RWPE2 (cell line): ENCODE data around the gene DPYSL4.

Source experiments
- ATAC-seq: fragments of 200-7000 bp; cut with Tn5 transposase; 3 replicates; pipeline ENCODE4 v1.9.1; 2021; ENCODE audit warnings: low read depth
- DNase-seq: peaks from one replicate; pipeline ENCODE4 v3.0.0-alpha.2; 2020; ENCODE audit warnings: low spot score
- H3K27ac ChIP-seq: fragments of 450-650 bp; 2 replicates; pipeline ENCODE4 v1.5.1; 2017; ENCODE audit warnings: mild to moderate bottlenecking; ENCODE audit not compliant: poor library complexity, severe bottlenecking
- H3K27me3 ChIP-seq: fragments of 250-450 bp; sonication (Bioruptor Pico); 2 replicates; pipeline ENCODE4 v1.5.1; 2021; ENCODE audit warnings: mild to moderate bottlenecking, moderate library complexity; ENCODE audit not compliant: insufficient read depth, poor library complexity, severe bottlenecking
- H3K36me3 ChIP-seq: fragments of 250-450 bp; sonication (Bioruptor Pico); 2 replicates; pipeline ENCODE4 v1.5.1; 2020; ENCODE audit warnings: low read depth, mild to moderate bottlenecking, moderate library complexity
- H3K4me1 ChIP-seq: fragments of 250-450 bp; sonication (Bioruptor Pico); 2 replicates; pipeline ENCODE4 v1.5.1; 2021; ENCODE audit warnings: mild to moderate bottlenecking, moderate library complexity; ENCODE audit not compliant: insufficient read depth, poor library complexity, severe bottlenecking
- H3K4me3 ChIP-seq: fragments of 250-450 bp; sonication (Bioruptor Pico); 2 replicates; pipeline ENCODE4 v1.5.1; 2021; ENCODE audit warnings: mild to moderate bottlenecking, moderate library complexity; ENCODE audit not compliant: severe bottlenecking
- H3K9me3 ChIP-seq: fragments of 250-450 bp; sonication (Bioruptor Pico); 2 replicates; pipeline ENCODE4 v1.5.1; 2021; ENCODE audit warnings: mild to moderate bottlenecking, moderate library complexity; ENCODE audit not compliant: severe bottlenecking
- CTCF ChIP-seq: fragments of 450-650 bp; IDR thresholded peaks from one replicate; pipeline ENCODE4 v1.5.1; 2017; ENCODE audit warnings: mild to moderate bottlenecking, moderate library complexity; ENCODE audit not compliant: poor library complexity, severe bottlenecking

Gene DPYSL4

GRCh38 chr10:132142396-132143161, 44.2 kb upstream of the DPYSL4 start:
- peak; percentile 66 for ATAC-seq
- no peak overlapping the region for H3K27ac ChIP-seq
- no peak overlapping the region for H3K4me3 ChIP-seq
- H3K27me3 ChIP-seq = no peaks in the 10 kb centered on the region
- no peaks in the 10 kb centered on the region for H3K4me1 ChIP-seq
- TF ChIP-seq CTCF = peak; percentile 83
- DNase-seq = no peak
- H3K36me3 ChIP-seq = no peaks in the 10 kb centered on the region
- H3K9me3 ChIP-seq = no peaks in the 10 kb centered on the region

- Histone ChIP-seq H3K4me1 (no peaks in the 10 kb centered on the region), H3K4me3 (no peak overlapping the region), H3K27me3 (no peaks in the 10 kb centered on the region), H3K27ac (no peak overlapping the region), H3K9me3 (no peaks in the 10 kb centered on the region), H3K36me3 (no peaks in the 10 kb centered on the region)
- TF ChIP-seq CTCF = no peak
- ATAC-seq (no peak), DNase-seq (no peak)
These were observed 43.6 kb upstream of the DPYSL4 start for GRCh38 chr10:132143162-132143561.

- no peaks in the 10 kb centered on the region for H3K9me3 ChIP-seq
- TF ChIP-seq CTCF = no peak
- no peaks in the 10 kb centered on the region for H3K27me3 ChIP-seq
- ATAC-seq (no peak), DNase-seq (peak; percentile 54)
- H3K27ac ChIP-seq = no peak overlapping the region
- H3K36me3 ChIP-seq = no peaks in the 10 kb centered on the region
- H3K4me3 ChIP-seq = no peak overlapping the region
- H3K4me1 ChIP-seq = no peaks in the 10 kb centered on the region
These were observed 42.7 kb upstream of the DPYSL4 start for GRCh38 chr10:132144086-132144485.

- no peak for ATAC-seq
These were observed 41.7 kb upstream of the DPYSL4 start for GRCh38 chr10:132145002-132145401.

More at GRCh38 chr10:132145002-132145401, 41.7 kb upstream of the DPYSL4 start:
- no peaks in the 10 kb centered on the region for H3K4me1 ChIP-seq
- H3K36me3 ChIP-seq = no peaks in the 10 kb centered on the region
- H3K27me3 ChIP-seq = no peaks in the 10 kb centered on the region
- no peak for DNase-seq
- no peak overlapping the region for H3K4me3 ChIP-seq
- no peak for TF ChIP-seq CTCF
- H3K27ac ChIP-seq = no peak overlapping the region
- no peaks in the 10 kb centered on the region for H3K9me3 ChIP-seq
